KMS-11 (cell line): ENCODE measurements around the gene PBRM1.

Experiments used
- H2AFZ ChIP-seq: fragments of 200-600 bp; sonication (generic); 2 replicates; pipeline ENCODE4 v1.6.1; 2016; ENCODE audit warnings: antibody characterized with exemption, mixed run types, low read depth
- H3K27ac ChIP-seq: fragments of 200-600 bp; sonication (generic); 2 replicates; pipeline ENCODE4 v1.6.1; 2016; ENCODE audit warnings: mild to moderate bottlenecking, mixed run types
- H3K27me3 ChIP-seq: fragments of 200-600 bp; sonication (generic); 2 replicates; pipeline ENCODE4 v1.6.1; 2017; ENCODE audit warnings: mild to moderate bottlenecking, low read depth, mixed run types, moderate library complexity; ENCODE audit not compliant: insufficient read depth
- H3K36me3 ChIP-seq: fragments of 200-600 bp; sonication (generic); 2 replicates; pipeline ENCODE4 v1.6.1; 2017; ENCODE audit warnings: mild to moderate bottlenecking, mixed run types; ENCODE audit not compliant: insufficient read depth
- H3K4me1 ChIP-seq: fragments of 200-600 bp; sonication (generic); 2 replicates; pipeline ENCODE4 v1.6.1; 2016; ENCODE audit warnings: mild to moderate bottlenecking, low read depth, mixed run types; ENCODE audit not compliant: poor library complexity, severe bottlenecking
- H3K4me2 ChIP-seq: fragments of 200-600 bp; sonication (generic); 2 replicates; pipeline ENCODE4 v1.7.0; 2016; ENCODE audit warnings: mild to moderate bottlenecking, mixed run types
- H3K4me3 ChIP-seq: fragments of 200-600 bp; sonication (generic); IDR thresholded peaks from 2 replicates; pipeline ENCODE4 v1.6.1; 2017; ENCODE audit warnings: low read depth, low read length, mixed read lengths; ENCODE audit not compliant: insufficient read depth
- H3K79me2 ChIP-seq: fragments of 200-600 bp; sonication (generic); 2 replicates; pipeline ENCODE4 v1.6.1; 2016; ENCODE audit warnings: low read depth, mixed run types; ENCODE audit not compliant: insufficient read depth
- H3K9ac ChIP-seq: fragments of 200-600 bp; sonication (generic); 2 replicates; pipeline ENCODE4 v1.6.1; 2016; ENCODE audit warnings: mild to moderate bottlenecking, mixed run types
- H4K20me1 ChIP-seq: fragments of 200-600 bp; sonication (generic); 2 replicates; pipeline ENCODE4 v1.6.1; 2016; ENCODE audit warnings: mild to moderate bottlenecking, mixed run types; ENCODE audit not compliant: insufficient read depth
- TF ChIP-seq, protein P1 (sequence below): fragments of 200-600 bp; sonication (generic); conservative IDR thresholded peaks from 2 replicates; pipeline ENCODE4 v1.6.1; 2017; ENCODE audit warnings: low read depth, mild to moderate bottlenecking, antibody characterized with exemption, low read length, moderate library complexity, mixed read lengths

PBRM1 gene

DNA sequence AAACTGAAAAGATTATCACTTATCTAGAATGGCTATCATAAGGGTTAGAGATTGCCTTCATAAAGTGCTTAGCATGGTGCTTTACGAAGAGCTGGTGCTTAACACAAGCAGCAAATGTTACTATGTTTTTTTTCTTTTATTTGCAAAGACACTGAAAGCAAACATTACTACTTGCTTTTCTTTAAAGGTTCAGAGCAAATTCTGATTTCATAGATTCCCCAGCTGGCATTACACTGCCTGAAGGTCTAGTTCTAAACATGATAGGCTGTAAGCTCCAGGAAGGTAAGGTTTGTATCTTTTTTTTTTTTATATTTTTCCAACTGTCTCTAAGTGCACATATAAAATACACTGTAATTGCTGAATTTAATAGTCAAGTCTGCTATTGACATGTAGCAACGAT, 77.4 kb downstream of the PBRM1 start:
- H3K27me3 ChIP-seq = no peaks in the 10 kb centered on the region
- no peak overlapping the region for H3K4me2 ChIP-seq
- no peaks in the 10 kb centered on the region for H3K4me1 ChIP-seq
- H3K36me3 ChIP-seq = no peaks in the 10 kb centered on the region
- H3K79me2 ChIP-seq = no peaks in the 10 kb centered on the region
- no peaks in the 10 kb centered on the region for H4K20me1 ChIP-seq
- H3K27ac ChIP-seq = no peak overlapping the region
- no peak overlapping the region for H2AFZ ChIP-seq
- TF ChIP-seq, protein P1, sequence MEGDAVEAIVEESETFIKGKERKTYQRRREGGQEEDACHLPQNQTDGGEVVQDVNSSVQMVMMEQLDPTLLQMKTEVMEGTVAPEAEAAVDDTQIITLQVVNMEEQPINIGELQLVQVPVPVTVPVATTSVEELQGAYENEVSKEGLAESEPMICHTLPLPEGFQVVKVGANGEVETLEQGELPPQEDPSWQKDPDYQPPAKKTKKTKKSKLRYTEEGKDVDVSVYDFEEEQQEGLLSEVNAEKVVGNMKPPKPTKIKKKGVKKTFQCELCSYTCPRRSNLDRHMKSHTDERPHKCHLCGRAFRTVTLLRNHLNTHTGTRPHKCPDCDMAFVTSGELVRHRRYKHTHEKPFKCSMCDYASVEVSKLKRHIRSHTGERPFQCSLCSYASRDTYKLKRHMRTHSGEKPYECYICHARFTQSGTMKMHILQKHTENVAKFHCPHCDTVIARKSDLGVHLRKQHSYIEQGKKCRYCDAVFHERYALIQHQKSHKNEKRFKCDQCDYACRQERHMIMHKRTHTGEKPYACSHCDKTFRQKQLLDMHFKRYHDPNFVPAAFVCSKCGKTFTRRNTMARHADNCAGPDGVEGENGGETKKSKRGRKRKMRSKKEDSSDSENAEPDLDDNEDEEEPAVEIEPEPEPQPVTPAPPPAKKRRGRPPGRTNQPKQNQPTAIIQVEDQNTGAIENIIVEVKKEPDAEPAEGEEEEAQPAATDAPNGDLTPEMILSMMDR = no peak
- H3K9ac ChIP-seq = no peak overlapping the region
- no peak overlapping the region for H3K4me3 ChIP-seq

DNA sequence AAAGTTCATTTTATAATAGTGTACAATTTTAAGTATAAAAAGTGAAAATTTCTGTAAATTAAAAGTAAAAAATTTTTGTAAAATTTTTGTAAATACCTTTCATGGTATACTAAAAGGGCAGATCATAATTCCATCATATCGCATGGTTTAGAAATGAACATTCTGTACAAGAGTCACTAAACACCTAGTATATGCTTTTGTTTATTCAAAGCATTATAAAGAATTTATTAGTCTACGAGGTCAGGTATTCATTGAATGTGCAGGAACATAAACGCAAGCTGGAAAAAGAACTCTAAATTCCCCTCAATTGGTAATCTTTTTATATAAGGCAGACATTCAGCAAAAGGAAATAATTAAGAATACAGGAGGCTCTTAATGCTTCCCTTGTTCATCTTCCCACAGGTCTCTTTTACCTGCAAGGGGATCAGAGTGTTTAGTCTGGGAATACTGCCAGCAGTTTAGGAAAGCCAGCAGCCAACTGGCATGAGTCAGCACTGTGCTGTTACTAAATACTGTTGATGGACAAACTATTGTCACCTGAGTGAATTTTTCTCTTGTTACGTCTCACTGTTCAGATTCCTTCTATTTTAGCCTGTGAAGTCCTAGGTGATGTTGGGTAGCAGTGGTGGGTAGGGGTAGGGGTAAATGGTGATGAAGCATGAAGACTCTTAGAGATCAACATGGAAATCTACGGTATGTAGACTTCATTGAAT, 79.2 kb downstream of the PBRM1 start:
- H3K36me3 ChIP-seq = no peaks in the 10 kb centered on the region
- no peaks in the 10 kb centered on the region for H3K27me3 ChIP-seq
- H4K20me1 ChIP-seq = no peaks in the 10 kb centered on the region
- H3K9ac ChIP-seq = no peak overlapping the region
- H3K4me3 ChIP-seq = no peak overlapping the region
- no peak overlapping the region for H2AFZ ChIP-seq
- no peaks in the 10 kb centered on the region for H3K79me2 ChIP-seq
- H3K4me1 ChIP-seq = no peaks in the 10 kb centered on the region
- no peak overlapping the region for H3K27ac ChIP-seq
- no peak overlapping the region for H3K4me2 ChIP-seq
- TF ChIP-seq, protein P1 = no peak

DNA sequence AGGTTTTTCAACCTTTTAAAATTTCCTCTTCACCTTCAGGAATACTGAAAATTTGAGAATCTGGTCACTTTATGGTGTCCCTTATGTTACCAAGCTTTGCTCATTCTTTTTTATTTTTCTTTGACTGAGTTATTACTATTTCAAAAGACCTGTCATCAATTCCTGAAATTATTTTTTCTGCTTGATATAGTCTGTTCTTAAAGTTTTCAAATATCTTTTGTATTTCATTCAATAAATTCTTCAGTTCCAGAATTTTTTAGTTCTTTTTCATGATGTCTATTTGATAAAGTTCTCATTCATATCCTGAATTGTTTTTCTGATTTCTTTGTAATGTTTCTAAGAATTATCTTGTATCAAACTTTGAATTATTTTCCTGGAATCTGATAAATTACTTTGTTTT, 85.5 kb downstream of the PBRM1 start:
- Histone ChIP-seq H3K4me1 (no peaks in the 10 kb centered on the region), H3K4me2 (no peak overlapping the region), H3K27me3 (no peaks in the 10 kb centered on the region), H3K4me3 (no peak overlapping the region), H2AFZ (no peak overlapping the region), H3K79me2 (no peaks in the 10 kb centered on the region), H3K9ac (no peak overlapping the region), H4K20me1 (no peaks in the 10 kb centered on the region), H3K27ac (no peak overlapping the region), H3K36me3 (no peaks in the 10 kb centered on the region)
- TF ChIP-seq, protein P1 = no peak

DNA sequence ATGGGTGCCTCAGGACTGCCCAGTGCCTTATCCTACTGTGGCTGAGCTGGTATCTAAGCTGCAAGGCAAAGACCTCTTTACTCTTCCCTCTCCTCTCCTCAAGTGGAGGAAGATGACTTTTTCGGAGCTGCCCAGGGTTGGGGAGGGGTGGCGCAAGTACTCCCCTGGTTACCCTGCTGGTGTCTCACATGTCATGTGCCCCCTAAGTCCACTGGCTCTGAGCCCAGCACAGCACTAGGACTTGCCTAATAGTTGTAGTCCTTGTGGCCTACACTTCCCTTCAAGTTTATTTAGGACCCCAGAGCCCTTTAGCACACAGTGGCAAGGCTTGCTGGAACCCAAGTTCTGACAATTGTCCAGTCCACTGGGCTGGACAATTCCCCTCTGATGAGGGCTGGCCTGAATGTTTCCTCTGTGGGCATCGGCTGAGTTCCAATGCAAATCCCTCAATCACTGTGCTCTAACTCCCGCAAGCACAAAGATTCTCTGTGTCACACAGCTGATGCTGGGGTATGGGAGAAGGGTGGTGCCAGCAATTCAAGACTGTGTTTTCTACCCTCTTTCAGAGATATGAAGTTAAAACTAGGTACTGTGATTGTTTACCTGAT, 89.0 kb downstream of the PBRM1 start:
- Histone ChIP-seq H3K79me2 (no peaks in the 10 kb centered on the region), H3K27ac (no peak overlapping the region), H3K36me3 (no peaks in the 10 kb centered on the region), H2AFZ (no peak overlapping the region), H4K20me1 (no peaks in the 10 kb centered on the region), H3K27me3 (no peaks in the 10 kb centered on the region), H3K4me1 (no peaks in the 10 kb centered on the region), H3K4me3 (no peak overlapping the region), H3K4me2 (no peak overlapping the region), H3K9ac (no peak overlapping the region)
- TF ChIP-seq, protein P1 = no peak
